SJSA1 (cell line): ENCODE results near the gene EPHA6. TPM values are rescaled to one million over a fixed set of nuclear protein-coding genes. Genes with fewer than 3 reads are reported as not detected.
"Not testable (repeated sequence)": the region's sequence is repeated elsewhere in the genome, so short reads cannot be mapped to it uniquely, and the experiment has no call there.

Experiments
- DNase-seq, 2 experiments: peaks; one replicate each; pipeline ENCODE4 v3.0.0-alpha.2; 2015 to 2020; ENCODE audit warnings: low spot score in 2 of 2, low read depth in 1 of 2
- H3K27ac ChIP-seq: fragments of 250-450 bp; sonication (Bioruptor Pico); 2 replicates; pipeline ENCODE4 v1.5.1; 2020; ENCODE audit warnings: mild to moderate bottlenecking, moderate library complexity
- H3K27me3 ChIP-seq: fragments of 250-450 bp; sonication (Bioruptor Pico); replicated peaks from 2 replicates; pipeline ENCODE4 v1.5.1; 2020; ENCODE audit warnings: mild to moderate bottlenecking, moderate library complexity
- H3K36me3 ChIP-seq: fragments of 250-450 bp; sonication (Bioruptor Pico); 2 replicates; pipeline ENCODE4 v1.5.1; 2020; ENCODE audit warnings: mild to moderate bottlenecking
- H3K4me1 ChIP-seq: fragments of 250-450 bp; sonication (Bioruptor Pico); replicated peaks from 2 replicates; pipeline ENCODE4 v1.6.1; 2021; ENCODE audit warnings: mild to moderate bottlenecking
- H3K4me3 ChIP-seq: fragments of 250-450 bp; sonication (Bioruptor Pico); 2 replicates; pipeline ENCODE4 v1.5.1; 2020; ENCODE audit warnings: mild to moderate bottlenecking
- H3K9me3 ChIP-seq: fragments of 250-450 bp; sonication (Bioruptor Pico); replicated peaks from 2 replicates; pipeline ENCODE4 v1.5.1; 2020; ENCODE audit warnings: mild to moderate bottlenecking
- total RNA-seq: library from RNA; depleted of rRNA; stranded (reverse); fragments of >200 nt; shearing (Covaris generic); gene quantifications from 2 replicates; pipeline ENCODE4 v1.2.3, GENCODE V29; 2014

Gene EPHA6
- total RNA-seq, 1 experiment from 2014 or later: not detected

- Histone ChIP-seq H3K9me3 (no peaks in the 10 kb centered on the region), H3K27ac (no peak overlapping the region), H3K27me3 (no peaks in the 10 kb centered on the region), H3K4me1 (no peaks in the 10 kb centered on the region), H3K36me3 (no peaks in the 10 kb centered on the region), H3K4me3 (no peak overlapping the region)
- no peak for DNase-seq
Measured at GRCh38 chr3:97439373-97439772, 625.0 kb downstream of the EPHA6 start.

- Histone ChIP-seq H3K36me3 (no peaks in the 10 kb centered on the region), H3K27me3 (no peaks in the 10 kb centered on the region), H3K9me3 (no peaks in the 10 kb centered on the region), H3K27ac (no peak overlapping the region), H3K4me1 (no peaks in the 10 kb centered on the region), H3K4me3 (no peak overlapping the region)
- DNase-seq: no peak
Measured at GRCh38 chr3:97464035-97464434, 649.6 kb downstream of the EPHA6 start.

GRCh38 chr3:97470481-97470880 lies 656.1 kb downstream of the EPHA6 start:
- Histone ChIP-seq H3K36me3 (no peaks in the 10 kb centered on the region), H3K9me3 (no peaks in the 10 kb centered on the region)

GRCh38 chr3:97479740-97480139 lies 665.3 kb downstream of the EPHA6 start:
- Histone ChIP-seq H3K9me3 (no peaks in the 10 kb centered on the region), H3K27ac (no peak overlapping the region), H3K4me3 (no peak overlapping the region), H3K4me1 (no peaks in the 10 kb centered on the region), H3K27me3 (no peaks in the 10 kb centered on the region), H3K36me3 (no peaks in the 10 kb centered on the region)
- DNase-seq: no peak

More at GRCh38 chr3:97470481-97470880, 656.1 kb downstream of the EPHA6 start:
- no peak for DNase-seq
- H3K27ac ChIP-seq: no peak overlapping the region
- no peak overlapping the region for H3K4me3 ChIP-seq
- H3K27me3 ChIP-seq: no peaks in the 10 kb centered on the region
- H3K4me1 ChIP-seq: no peaks in the 10 kb centered on the region

GRCh38 chr3:97480696-97481289 lies 666.4 kb downstream of the EPHA6 start:
- not testable (repeated sequence) for H3K27ac ChIP-seq, DNase-seq, H3K9me3 ChIP-seq, H3K4me1 ChIP-seq, H3K4me3 ChIP-seq, H3K36me3 ChIP-seq, H3K27me3 ChIP-seq

- H3K36me3 ChIP-seq: no peaks in the 10 kb centered on the region
- no peak overlapping the region for H3K27ac ChIP-seq
- no peaks in the 10 kb centered on the region for H3K4me1 ChIP-seq
- no peaks in the 10 kb centered on the region for H3K9me3 ChIP-seq
- H3K4me3 ChIP-seq: no peak overlapping the region
- no peaks in the 10 kb centered on the region for H3K27me3 ChIP-seq
- DNase-seq: no peak
Measured at GRCh38 chr3:97481416-97481815, 667.0 kb downstream of the EPHA6 start.

- no peak overlapping the region for H3K27ac ChIP-seq
- H3K27me3 ChIP-seq: no peaks in the 10 kb centered on the region
- no peak overlapping the region for H3K4me3 ChIP-seq
- no peak for DNase-seq
- no peaks in the 10 kb centered on the region for H3K4me1 ChIP-seq
- no peaks in the 10 kb centered on the region for H3K9me3 ChIP-seq
- no peaks in the 10 kb centered on the region for H3K36me3 ChIP-seq
Measured at GRCh38 chr3:97485206-97485605, 670.8 kb downstream of the EPHA6 start.

- Histone ChIP-seq H3K27ac (no peak overlapping the region), H3K4me3 (no peak overlapping the region), H3K4me1 (no peaks in the 10 kb centered on the region), H3K36me3 (no peaks in the 10 kb centered on the region), H3K9me3 (no peaks in the 10 kb centered on the region), H3K27me3 (no peaks in the 10 kb centered on the region)
- no peak for DNase-seq
Measured at GRCh38 chr3:97487587-97487986, 673.2 kb downstream of the EPHA6 start.

GRCh38 chr3:97488741-97489140 lies 674.3 kb downstream of the EPHA6 start:
- Histone ChIP-seq H3K27ac (no peak overlapping the region), H3K4me3 (no peak overlapping the region), H3K36me3 (no peaks in the 10 kb centered on the region), H3K9me3 (no peaks in the 10 kb centered on the region), H3K4me1 (no peaks in the 10 kb centered on the region), H3K27me3 (no peaks in the 10 kb centered on the region)
- DNase-seq: no peak

- Histone ChIP-seq H3K36me3 (no peaks in the 10 kb centered on the region), H3K4me1 (no peaks in the 10 kb centered on the region), H3K9me3 (no peaks in the 10 kb centered on the region), H3K27ac (no peak overlapping the region), H3K4me3 (no peak overlapping the region), H3K27me3 (no peaks in the 10 kb centered on the region)
- DNase-seq: no peak
Measured at GRCh38 chr3:97495896-97496295, 681.5 kb downstream of the EPHA6 start.

- no peaks in the 10 kb centered on the region for H3K36me3 ChIP-seq
- no peaks in the 10 kb centered on the region for H3K27me3 ChIP-seq
- no peak overlapping the region for H3K4me3 ChIP-seq
- H3K27ac ChIP-seq: no peak overlapping the region
- no peak for DNase-seq
- H3K9me3 ChIP-seq: no peaks in the 10 kb centered on the region
- no peaks in the 10 kb centered on the region for H3K4me1 ChIP-seq
Measured at GRCh38 chr3:97497138-97497537, 682.7 kb downstream of the EPHA6 start.

- H3K36me3 ChIP-seq: no peaks in the 10 kb centered on the region
- no peaks in the 10 kb centered on the region for H3K4me1 ChIP-seq
- H3K9me3 ChIP-seq: no peaks in the 10 kb centered on the region
- DNase-seq: no peak
- no peak overlapping the region for H3K4me3 ChIP-seq
- no peaks in the 10 kb centered on the region for H3K27me3 ChIP-seq
- no peak overlapping the region for H3K27ac ChIP-seq
Measured at GRCh38 chr3:97504463-97504862, 690.1 kb downstream of the EPHA6 start.

- Histone ChIP-seq H3K27me3 (no peaks in the 10 kb centered on the region), H3K27ac (no peak overlapping the region), H3K9me3 (no peaks in the 10 kb centered on the region), H3K4me1 (no peaks in the 10 kb centered on the region), H3K36me3 (no peaks in the 10 kb centered on the region), H3K4me3 (no peak overlapping the region)
- DNase-seq: no peak
Measured at GRCh38 chr3:97510795-97511194, 696.4 kb downstream of the EPHA6 start.

- Histone ChIP-seq H3K9me3 (no peaks in the 10 kb centered on the region), H3K4me1 (no peaks in the 10 kb centered on the region), H3K36me3 (no peaks in the 10 kb centered on the region), H3K27ac (no peak overlapping the region), H3K27me3 (no peaks in the 10 kb centered on the region), H3K4me3 (no peak overlapping the region)
- no peak for DNase-seq
Measured at GRCh38 chr3:97515076-97515475, 700.7 kb downstream of the EPHA6 start.

GRCh38 chr3:97530691-97531090 lies 716.3 kb downstream of the EPHA6 start:
- no peaks in the 10 kb centered on the region for H3K27me3 ChIP-seq
- H3K36me3 ChIP-seq: no peaks in the 10 kb centered on the region
- no peaks in the 10 kb centered on the region for H3K9me3 ChIP-seq
- H3K4me1 ChIP-seq: no peaks in the 10 kb centered on the region
- no peak for DNase-seq
- H3K4me3 ChIP-seq: no peak overlapping the region
- no peak overlapping the region for H3K27ac ChIP-seq
